ENCODE results near the gene CADPS.
A peak's percentile ranks its signal among the peaks of the same experiment; 100 is the strongest.

The CADPS gene

DNA sequence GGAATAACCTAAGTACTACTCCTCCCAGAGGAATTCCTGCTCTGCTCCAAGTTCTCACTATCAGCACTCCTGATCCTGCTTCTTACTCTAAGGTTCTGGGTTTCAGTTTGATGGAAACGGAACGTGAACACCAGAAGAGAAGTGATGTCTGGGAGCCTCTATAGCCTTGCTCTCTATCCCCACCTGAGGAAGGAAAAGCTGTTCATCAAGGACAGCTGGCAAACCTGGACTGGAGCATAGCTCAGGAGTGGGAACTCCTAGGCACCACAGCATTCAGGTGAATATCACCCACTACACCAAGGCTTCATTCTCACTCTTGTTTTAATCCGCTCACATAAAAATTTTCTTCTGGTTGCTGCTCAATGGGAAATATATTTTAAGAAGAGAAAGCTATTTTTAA is 13.0 kb upstream of the CADPS start:
- H3K27me3 Mint-ChIP-seq: no peaks in the 10 kb centered on the region
- H3K36me3 Mint-ChIP-seq: no peaks in the 10 kb centered on the region
- no peak overlapping the region for H3K27ac Mint-ChIP-seq
- no peak for DNase-seq (ENCODE audit: low spot score in 2 of 2)
- no peak overlapping the region for H3K4me3 Mint-ChIP-seq
- no peak for ATAC-seq (ENCODE audit: low read depth)
- no peaks in the 10 kb centered on the region for H3K4me1 Mint-ChIP-seq
- H3K9me3 Mint-ChIP-seq: peaks cover 1% of the 10 kb centered on the region

DNA sequence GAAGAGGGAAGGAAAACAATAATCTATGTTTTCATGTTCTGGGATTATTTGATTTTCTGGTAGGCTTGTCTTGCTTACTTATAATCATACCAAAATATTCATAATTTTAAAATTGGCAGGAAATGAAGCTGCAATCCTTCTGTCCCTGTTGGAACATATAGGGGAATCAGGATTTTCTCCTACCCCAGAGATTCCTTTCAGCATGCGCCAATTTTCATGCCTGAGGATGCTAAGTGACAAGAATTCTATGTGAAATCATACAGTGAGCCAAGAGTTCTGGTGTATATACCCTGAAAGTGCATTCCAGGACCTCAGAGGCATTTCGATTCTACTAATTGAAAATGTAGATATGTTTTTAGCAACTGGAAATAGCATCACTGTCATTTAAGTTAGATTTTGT is 9.9 kb upstream of the CADPS start:
- Mint-ChIP-seq H3K36me3 (no peaks in the 10 kb centered on the region), H3K4me1 (no peaks in the 10 kb centered on the region), H3K27ac (no peak overlapping the region), H3K4me3 (no peak overlapping the region), H3K27me3 (no peaks in the 10 kb centered on the region), H3K9me3 (peaks cover 1% of the 10 kb centered on the region)
- DNase-seq (ENCODE audit: low spot score in 2 of 2): no peak
- ATAC-seq (ENCODE audit: low read depth): no peak

DNA sequence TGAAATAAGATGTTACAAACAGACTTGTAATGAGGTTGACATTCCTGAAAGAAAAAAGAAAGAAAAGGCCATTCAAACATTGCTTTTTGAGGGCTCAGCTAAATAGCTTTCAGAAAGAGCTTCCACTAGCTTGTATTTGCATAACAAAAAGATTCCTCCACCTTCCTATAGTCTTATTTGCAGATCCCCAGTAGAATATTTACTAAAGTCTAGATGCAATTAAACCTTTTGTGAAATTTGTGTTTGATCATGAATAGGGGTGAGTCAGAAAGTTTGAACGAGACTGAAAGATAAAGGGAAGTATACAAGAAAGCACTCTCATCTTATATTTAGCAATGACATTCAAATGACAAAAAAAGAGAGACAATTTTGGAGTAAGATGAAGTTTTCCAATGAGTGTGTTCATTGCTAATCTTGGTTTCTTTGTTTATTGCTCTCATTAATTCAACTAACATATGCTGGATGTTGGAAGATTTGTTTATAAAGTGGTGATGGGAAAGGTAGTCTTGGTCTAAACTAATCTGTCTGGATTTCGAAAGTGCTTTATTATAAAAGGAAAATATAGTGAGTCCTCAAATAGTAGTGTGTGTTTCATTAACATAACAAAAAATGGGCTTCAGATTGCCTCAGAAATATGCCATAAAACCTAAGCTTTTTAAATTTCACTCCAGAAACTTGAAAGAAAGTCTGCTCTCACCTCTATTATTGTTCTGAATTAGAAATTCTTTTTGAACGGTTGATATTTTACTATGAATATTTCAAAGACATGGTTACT is 9.1 kb upstream of the CADPS start:
- Mint-ChIP-seq H3K4me3 (no peak overlapping the region), H3K27me3 (no peaks in the 10 kb centered on the region), H3K4me1 (no peaks in the 10 kb centered on the region), H3K9me3 (peaks cover 1% of the 10 kb centered on the region), H3K36me3 (no peaks in the 10 kb centered on the region), H3K27ac (no peak overlapping the region)
- DNase-seq (ENCODE audit: low spot score in 2 of 2): no peak
- no peak for ATAC-seq (ENCODE audit: low read depth)

DNA sequence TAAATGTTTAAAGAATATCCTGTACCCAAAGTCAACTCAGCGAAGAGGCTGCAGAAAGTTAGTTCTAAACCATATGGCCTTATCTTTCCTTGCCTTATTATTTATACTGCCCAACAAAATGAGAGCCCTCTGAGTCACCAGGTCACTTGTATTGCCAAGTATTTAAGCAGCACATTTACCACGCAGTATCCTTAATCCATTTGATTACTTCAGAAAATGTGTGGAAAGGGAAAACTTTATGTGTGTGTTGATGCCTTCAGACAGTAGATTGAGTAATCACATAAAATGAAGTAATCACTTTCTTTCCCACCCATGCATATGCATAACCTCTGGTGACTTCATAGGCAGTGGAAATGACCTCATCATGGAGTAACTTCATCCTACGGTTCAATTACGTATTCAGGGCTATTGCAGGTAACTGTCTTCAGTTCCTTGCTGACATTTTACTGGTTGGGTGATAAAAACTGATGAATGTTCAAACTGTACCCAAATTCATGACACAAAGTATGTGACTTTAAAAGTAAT is 7.5 kb upstream of the CADPS start:
- H3K9me3 Mint-ChIP-seq: no peaks in the 10 kb centered on the region
- DNase-seq (ENCODE audit: low spot score in 2 of 2): no peak
- H3K27ac Mint-ChIP-seq: no peak overlapping the region
- no peaks in the 10 kb centered on the region for H3K36me3 Mint-ChIP-seq
- no peaks in the 10 kb centered on the region for H3K27me3 Mint-ChIP-seq
- no peak overlapping the region for H3K4me3 Mint-ChIP-seq
- ATAC-seq (ENCODE audit: low read depth): no peak
- H3K4me1 Mint-ChIP-seq: no peaks in the 10 kb centered on the region

DNA sequence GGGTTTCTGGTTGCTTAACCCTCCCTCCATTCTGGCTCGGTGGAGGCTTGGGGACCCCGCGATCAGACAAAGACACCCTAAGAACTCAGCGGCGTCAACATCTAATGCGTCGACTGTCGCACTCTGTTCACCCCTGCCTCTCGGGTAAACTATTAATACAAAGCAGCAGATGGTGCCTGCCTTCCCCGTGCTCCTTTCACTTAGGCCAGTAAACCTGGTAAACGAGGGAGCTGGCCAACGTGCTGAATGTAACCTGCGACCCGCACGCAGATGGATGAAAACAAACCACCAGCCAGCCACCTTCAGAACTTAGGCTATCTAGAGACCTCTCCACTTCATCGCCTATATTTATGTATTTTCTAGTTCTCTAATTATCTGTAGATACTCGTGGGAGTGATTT is 848 bp upstream of the CADPS start:
- Mint-ChIP-seq H3K9me3 (peaks cover 1% of the 10 kb centered on the region), H3K27ac (no peak overlapping the region), H3K4me1 (peaks cover 4% of the 10 kb centered on the region), H3K4me3 (no peak overlapping the region), H3K27me3 (peaks cover 9% of the 10 kb centered on the region), H3K36me3 (no peaks in the 10 kb centered on the region)
- DNase-seq (ENCODE audit: low spot score in 2 of 2) (no peak), ATAC-seq (ENCODE audit: low read depth) (no peak)

DNA sequence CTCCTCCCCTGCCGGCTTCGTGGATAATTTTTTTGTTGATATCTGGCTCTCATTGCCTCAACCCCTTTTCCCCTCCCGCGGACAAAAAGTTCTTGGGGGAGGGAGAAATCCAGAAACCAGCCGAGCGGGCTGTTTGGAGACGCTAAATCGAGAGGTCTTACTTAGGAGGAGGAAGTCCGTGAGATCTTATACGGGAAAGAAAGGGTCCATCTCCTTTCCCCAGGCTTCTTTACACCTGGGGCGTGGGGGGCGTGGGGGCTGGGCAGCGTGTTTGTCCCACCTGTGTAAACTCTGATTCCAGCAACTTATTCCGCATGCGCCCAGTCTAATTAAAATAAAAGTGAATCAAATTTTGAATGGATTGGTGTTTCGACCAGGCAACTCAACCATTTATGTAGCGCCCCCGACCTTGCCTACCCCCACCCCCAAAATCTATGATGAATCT is 364 bp upstream of the CADPS start:
- DNase-seq (ENCODE audit: low spot score in 2 of 2) (no peak), ATAC-seq (ENCODE audit: low read depth) (no peak)
- Mint-ChIP-seq H3K36me3 (no peaks in the 10 kb centered on the region), H3K9me3 (peaks cover 1% of the 10 kb centered on the region), H3K4me1 (peaks cover 4% of the 10 kb centered on the region), H3K27me3 (peaks cover 9% of the 10 kb centered on the region), H3K27ac (no peak overlapping the region), H3K4me3 (no peak overlapping the region)

DNA sequence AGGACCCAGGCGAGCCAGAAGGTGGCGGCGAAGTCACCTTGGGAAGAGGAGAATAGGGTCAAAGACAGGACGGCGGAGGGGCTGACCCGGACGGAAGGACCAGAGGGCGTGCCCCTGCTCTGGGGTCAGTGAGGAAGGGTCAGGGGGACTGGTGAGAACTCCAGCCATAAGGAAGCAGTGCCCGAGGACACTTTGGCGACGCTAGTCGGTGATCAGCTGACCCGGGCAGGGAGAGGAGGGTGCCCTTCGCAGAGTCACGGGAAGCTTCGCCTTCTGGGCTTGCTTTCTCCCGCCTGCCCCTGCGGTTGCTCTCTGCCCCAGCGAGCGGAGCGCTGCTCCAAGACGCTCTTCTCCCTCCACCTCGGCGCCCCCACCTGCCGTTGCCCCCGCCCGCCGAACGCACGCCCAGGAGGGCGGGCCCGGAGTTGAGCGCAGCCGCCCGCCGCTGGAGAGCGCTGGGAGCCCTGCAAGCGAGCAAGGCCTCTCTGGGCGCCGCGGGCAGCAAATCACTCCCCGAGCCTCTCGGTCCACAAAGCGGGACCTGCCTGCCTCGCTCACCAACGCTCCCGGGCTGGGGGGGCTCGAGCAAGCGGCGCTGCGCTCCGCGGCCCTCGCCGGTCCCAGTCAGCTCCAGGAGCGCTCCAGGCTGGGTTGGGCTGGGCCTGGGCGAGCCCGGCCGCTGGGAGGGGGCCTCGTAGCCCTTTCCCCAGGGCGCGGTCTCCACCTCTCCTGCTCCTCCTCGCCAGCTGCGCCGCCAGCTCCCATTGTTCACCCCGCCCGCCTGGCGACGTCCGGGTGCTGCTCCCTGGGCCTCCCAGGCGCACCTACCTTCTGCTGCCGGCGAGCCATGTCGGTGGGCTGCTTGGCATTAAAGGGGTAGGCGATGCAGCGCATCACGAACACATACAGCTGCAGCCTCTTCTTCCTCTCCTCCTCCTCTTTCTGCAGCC is 1.2 kb downstream of the CADPS start:
- Mint-ChIP-seq H3K27ac (no peak overlapping the region), H3K4me1 (peaks cover 4% of the 10 kb centered on the region), H3K27me3 (peaks cover 9% of the 10 kb centered on the region), H3K9me3 (peaks cover 4% of the 10 kb centered on the region), H3K4me3 (peak overlapping the region; percentile 80), H3K36me3 (no peaks in the 10 kb centered on the region)
- ATAC-seq (ENCODE audit: low read depth): no peak
- no peak for DNase-seq (ENCODE audit: low spot score in 2 of 2)

DNA sequence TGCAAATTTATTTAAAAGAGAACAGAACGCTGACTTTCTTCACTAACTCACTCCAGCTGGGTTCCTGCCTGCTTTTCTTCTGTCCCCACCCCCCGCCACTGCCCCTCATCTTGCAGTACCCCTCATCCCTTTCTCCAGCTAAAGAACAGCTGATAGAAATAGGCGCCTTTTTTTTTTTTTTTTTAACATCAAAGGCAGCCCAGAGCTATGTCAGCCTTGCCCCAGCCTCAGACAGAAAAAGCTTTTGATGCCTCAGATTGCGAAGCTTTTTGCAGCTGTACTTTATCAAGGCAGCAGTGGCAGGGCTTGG is 1.8 kb downstream of the CADPS start:
- DNase-seq (ENCODE audit: low spot score in 2 of 2) (no peak), ATAC-seq (ENCODE audit: low read depth) (no peak)
- Mint-ChIP-seq H3K9me3 (peaks cover 4% of the 10 kb centered on the region), H3K27ac (no peak overlapping the region), H3K4me1 (peaks cover 4% of the 10 kb centered on the region), H3K27me3 (peaks cover 9% of the 10 kb centered on the region), H3K4me3 (peak overlapping the region; percentile 80), H3K36me3 (no peaks in the 10 kb centered on the region)

DNA sequence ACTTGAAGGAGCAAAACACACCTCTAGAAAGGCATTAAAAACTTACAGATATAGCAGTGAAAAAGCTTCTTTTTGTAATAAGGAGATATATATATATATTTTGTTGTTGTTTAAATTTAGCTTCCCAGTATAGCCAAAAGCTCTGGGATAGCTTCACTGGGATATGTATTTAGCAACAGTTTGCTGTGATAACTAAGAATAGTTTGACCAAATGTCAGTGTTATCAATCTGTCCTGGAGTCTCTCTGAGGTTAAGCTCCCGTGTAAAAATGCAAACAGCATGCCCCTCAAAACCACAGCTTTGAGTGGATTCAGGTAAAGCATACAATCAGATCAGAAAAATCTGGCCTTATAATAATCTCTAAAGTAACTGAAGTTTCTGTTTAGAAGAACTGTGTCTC is 2.9 kb downstream of the CADPS start:
- no peak overlapping the region for H3K4me3 Mint-ChIP-seq
- peaks cover 4% of the 10 kb centered on the region for H3K4me1 Mint-ChIP-seq
- H3K27ac Mint-ChIP-seq: no peak overlapping the region
- peaks cover 4% of the 10 kb centered on the region for H3K9me3 Mint-ChIP-seq
- H3K36me3 Mint-ChIP-seq: no peaks in the 10 kb centered on the region
- H3K27me3 Mint-ChIP-seq: peaks cover 9% of the 10 kb centered on the region
- DNase-seq (ENCODE audit: low spot score in 2 of 2) (no peak), ATAC-seq (ENCODE audit: low read depth) (no peak)

DNA sequence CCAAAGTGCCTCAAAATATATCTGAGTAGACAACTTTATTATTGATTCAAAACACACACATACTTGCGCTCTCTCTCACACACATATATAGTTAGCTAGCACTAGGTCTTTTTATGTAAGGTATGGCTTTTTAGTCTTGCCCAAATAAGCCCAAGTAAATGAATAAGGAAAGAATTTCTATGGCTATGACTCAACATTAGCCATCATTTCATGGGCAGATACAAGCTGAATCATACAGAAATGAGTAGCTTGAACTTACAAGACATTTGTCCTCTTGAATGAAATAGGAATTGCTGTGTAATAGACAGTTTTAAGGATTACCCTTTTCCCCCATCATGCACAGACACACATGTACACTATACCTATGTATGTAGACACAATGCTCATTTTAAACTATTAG is 4.9 kb downstream of the CADPS start:
- ATAC-seq (ENCODE audit: low read depth) (no peak), DNase-seq (ENCODE audit: low spot score in 2 of 2) (no peak)
- H3K9me3 Mint-ChIP-seq: peaks cover 3% of the 10 kb centered on the region
- no peaks in the 10 kb centered on the region for H3K36me3 Mint-ChIP-seq
- no peak overlapping the region for H3K27ac Mint-ChIP-seq
- H3K4me3 Mint-ChIP-seq: no peak overlapping the region
- H3K27me3 Mint-ChIP-seq: peaks cover 5% of the 10 kb centered on the region
- peaks cover 4% of the 10 kb centered on the region for H3K4me1 Mint-ChIP-seq

DNA sequence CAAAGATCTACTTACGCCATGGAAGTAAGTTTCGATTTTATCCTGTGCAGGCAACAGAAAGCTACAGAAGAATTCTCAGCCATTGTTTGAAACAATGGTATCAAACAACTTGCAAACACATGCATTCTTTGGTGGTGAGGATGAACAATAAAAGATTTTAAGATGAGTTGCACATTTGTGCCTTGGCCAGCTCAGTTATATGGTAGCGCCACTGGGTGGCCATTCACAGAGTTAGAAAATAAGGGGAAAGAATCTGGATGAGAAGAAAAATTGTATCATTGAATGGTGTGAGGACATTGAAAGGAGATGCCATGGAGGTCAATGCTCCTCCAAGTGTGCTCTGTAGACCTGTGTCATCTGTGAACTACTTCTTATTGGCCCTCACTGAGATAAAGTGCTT is 11.6 kb downstream of the CADPS start:
- peaks cover 4% of the 10 kb centered on the region for H3K9me3 Mint-ChIP-seq
- H3K27ac Mint-ChIP-seq: no peak overlapping the region
- no peaks in the 10 kb centered on the region for H3K36me3 Mint-ChIP-seq
- H3K4me1 Mint-ChIP-seq: no peaks in the 10 kb centered on the region
- no peak overlapping the region for H3K4me3 Mint-ChIP-seq
- no peak for DNase-seq (ENCODE audit: low spot score in 2 of 2)
- ATAC-seq (ENCODE audit: low read depth): no peak
- no peaks in the 10 kb centered on the region for H3K27me3 Mint-ChIP-seq

DNA sequence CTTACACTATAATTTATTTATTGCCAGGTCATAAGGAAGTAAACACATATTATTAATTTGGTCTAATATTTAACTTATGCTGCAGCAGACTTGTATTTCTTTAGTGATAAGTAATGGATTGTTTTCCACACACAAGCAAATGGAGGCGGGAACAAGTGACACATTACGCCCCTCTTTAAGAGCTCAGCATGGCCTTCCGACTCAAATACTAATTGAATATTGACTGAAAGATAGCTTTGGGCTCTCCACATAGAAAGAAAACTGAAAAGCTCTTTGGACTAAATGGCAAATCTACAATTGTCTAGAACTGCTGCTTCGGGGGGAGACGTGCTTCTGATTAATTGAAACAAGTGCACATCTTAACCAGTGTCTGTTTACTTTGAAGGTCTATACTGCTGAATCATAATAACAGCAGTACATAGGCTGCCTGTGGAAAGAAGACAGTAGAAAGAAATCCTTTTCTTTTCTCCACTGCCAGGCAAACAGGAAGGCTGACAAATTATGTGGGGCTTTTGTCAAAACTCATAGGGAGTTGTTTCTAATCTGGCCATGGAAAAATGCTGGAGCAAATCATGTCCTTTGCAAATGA is 15.9 kb downstream of the CADPS start:
- DNase-seq (ENCODE audit: low spot score in 2 of 2) (no peak), ATAC-seq (ENCODE audit: low read depth) (no peak)
- Mint-ChIP-seq H3K4me1 (no peaks in the 10 kb centered on the region), H3K36me3 (no peaks in the 10 kb centered on the region), H3K9me3 (peaks cover 4% of the 10 kb centered on the region), H3K4me3 (no peak overlapping the region), H3K27me3 (no peaks in the 10 kb centered on the region), H3K27ac (no peak overlapping the region)

DNA sequence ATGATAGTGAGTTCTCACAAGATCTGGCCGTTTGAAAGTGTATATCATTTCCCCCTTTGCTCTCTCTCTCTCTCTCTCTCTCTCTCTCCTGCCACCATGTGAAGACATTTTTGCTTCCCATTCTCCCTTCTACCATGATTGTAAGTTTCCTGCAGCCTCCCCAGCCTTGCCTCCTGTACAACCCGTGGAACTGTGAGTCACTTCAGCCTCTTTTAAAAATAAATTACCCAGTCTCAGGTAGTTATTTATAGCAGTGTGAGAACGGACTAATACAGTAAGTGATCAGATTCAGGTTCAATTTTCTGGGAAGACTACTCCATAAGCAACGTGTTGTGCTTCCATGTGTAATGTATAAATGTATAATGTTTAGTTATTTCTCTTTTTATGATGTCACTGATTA is 29.2 kb downstream of the CADPS start:
- no peaks in the 10 kb centered on the region for H3K4me1 Mint-ChIP-seq
- H3K9me3 Mint-ChIP-seq: peaks cover 2% of the 10 kb centered on the region
- no peak for DNase-seq (ENCODE audit: low spot score in 2 of 2)
- ATAC-seq (ENCODE audit: low read depth): no peak
- H3K27me3 Mint-ChIP-seq: no peaks in the 10 kb centered on the region
- no peaks in the 10 kb centered on the region for H3K36me3 Mint-ChIP-seq
- no peak overlapping the region for H3K4me3 Mint-ChIP-seq
- H3K27ac Mint-ChIP-seq: no peak overlapping the region

DNA sequence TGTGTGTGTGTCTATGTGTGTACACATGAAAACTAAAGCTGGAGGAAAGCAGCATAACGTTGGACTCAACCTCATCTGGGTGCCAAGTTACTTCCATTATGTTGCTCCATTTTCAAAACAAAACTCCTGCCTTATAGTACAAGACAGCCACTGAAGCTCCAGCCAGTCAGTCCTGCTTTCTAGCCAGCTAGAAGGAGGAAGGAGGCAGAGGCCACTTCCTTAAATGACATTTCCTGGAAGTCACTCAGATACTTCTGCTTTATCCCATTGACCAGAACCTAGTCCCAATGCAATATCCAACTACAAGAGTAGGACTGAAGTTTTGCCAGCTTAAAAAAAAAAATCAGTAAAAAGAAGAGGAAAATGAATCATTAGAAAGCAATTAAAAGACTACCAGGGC is 31.7 kb downstream of the CADPS start:
- no peaks in the 10 kb centered on the region for H3K4me1 Mint-ChIP-seq
- H3K9me3 Mint-ChIP-seq: peaks cover 2% of the 10 kb centered on the region
- no peak for ATAC-seq (ENCODE audit: low read depth)
- H3K36me3 Mint-ChIP-seq: no peaks in the 10 kb centered on the region
- no peak for DNase-seq (ENCODE audit: low spot score in 2 of 2)
- peaks cover 3% of the 10 kb centered on the region for H3K27me3 Mint-ChIP-seq
- no peak overlapping the region for H3K27ac Mint-ChIP-seq
- H3K4me3 Mint-ChIP-seq: no peak overlapping the region

Data from memory B cell (primary cell).